ENCODE results near the gene FOXO3. TPM values are rescaled to one million over a fixed set of nuclear protein-coding genes. Genes with fewer than 3 reads are reported as not detected.

Gene FOXO3
- total and polyA plus RNA-seq, 2 of the 13 experiments (the other 11 are each of a cell fraction or from before 2014, with no cell fraction given) = 16.0 to 22.5 TPM

DNA sequence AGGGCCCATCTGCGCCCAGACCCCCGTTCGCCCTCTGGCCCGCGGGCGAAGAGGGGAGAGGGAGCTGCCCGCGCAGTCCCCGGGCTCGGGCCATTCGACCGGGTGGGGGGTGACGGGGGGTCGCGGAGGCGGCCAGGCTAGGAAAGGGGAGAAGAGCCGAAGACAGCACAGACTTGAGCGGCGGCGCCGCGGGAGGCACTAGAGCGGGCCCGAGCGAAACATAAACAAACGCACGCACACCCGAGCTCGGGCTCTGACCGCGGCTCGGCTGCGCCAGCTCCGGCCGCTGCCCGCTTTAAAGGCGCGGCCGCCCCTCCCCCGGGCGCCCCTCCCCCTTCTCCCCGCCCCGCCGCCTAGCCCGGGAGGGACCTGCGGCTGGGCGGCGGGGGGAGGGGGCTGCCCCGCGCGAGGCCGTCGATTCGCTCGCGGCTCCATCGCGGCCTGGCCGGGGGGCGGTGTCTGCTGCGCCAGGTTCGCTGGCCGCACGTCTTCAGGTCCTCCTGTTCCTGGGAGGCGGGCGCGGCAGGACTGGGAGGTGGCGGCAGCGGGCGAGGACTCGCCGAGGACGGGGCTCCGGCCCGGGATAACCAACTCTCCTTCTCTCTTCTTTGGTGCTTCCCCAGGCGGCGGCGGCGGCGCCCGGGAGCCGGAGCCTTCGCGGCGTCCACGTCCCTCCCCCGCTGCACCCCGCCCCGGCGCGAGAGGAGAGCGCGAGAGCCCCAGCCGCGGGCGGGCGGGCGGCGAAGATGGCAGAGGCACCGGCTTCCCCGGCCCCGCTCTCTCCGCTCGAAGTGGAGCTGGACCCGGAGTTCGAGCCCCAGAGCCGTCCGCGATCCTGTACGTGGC lies at the start of gene FOXO3 (continued):
- TF ChIP-seq, protein P1, sequence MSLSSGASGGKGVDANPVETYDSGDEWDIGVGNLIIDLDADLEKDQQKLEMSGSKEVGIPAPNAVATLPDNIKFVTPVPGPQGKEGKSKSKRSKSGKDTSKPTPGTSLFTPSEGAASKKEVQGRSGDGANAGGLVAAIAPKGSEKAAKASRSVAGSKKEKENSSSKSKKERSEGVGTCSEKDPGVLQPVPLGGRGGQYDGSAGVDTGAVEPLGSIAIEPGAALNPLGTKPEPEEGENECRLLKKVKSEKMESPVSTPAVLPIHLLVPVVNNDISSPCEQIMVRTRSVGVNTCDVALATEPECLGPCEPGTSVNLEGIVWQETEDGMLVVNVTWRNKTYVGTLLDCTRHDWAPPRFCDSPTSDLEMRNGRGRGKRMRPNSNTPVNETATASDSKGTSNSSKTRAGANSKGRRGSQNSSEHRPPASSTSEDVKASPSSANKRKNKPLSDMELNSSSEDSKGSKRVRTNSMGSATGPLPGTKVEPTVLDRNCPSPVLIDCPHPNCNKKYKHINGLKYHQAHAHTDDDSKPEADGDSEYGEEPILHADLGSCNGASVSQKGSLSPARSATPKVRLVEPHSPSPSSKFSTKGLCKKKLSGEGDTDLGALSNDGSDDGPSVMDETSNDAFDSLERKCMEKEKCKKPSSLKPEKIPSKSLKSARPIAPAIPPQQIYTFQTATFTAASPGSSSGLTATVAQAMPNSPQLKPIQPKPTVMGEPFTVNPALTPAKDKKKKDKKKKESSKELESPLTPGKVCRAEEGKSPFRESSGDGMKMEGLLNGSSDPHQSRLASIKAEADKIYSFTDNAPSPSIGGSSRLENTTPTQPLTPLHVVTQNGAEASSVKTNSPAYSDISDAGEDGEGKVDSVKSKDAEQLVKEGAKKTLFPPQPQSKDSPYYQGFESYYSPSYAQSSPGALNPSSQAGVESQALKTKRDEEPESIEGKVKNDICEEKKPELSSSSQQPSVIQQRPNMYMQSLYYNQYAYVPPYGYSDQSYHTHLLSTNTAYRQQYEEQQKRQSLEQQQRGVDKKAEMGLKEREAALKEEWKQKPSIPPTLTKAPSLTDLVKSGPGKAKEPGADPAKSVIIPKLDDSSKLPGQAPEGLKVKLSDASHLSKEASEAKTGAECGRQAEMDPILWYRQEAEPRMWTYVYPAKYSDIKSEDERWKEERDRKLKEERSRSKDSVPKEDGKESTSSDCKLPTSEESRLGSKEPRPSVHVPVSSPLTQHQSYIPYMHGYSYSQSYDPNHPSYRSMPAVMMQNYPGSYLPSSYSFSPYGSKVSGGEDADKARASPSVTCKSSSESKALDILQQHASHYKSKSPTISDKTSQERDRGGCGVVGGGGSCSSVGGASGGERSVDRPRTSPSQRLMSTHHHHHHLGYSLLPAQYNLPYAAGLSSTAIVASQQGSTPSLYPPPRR (CRISPR knock-in tag; IDR thresholded peaks at IDR 0.05; ENCODE audit: borderline replicate concordance) = peak; percentile 27; the same call in 1 of the 2 replicates
- TF ChIP-seq TARDBP (CRISPR knock-in tag; IDR thresholded peaks at IDR 0.05) (peak; percentile 27; the same call in 1 of the 2 replicates), SPEN (CRISPR knock-in tag; IDR thresholded peaks at IDR 0.05; ENCODE audit: low read depth) (peak; percentile 71), SOX13 (IDR thresholded peaks at IDR 0.05) (no peak; the same call in 1 of the 2 replicates), SOX13 (CRISPR knock-in tag; conservative IDR thresholded peaks at IDR 0.05 in 1 of 2, IDR thresholded peaks at IDR 0.05 in 1 of 2) (peak in 1 of 2 experiments; percentile 26; a peak in 1 of 4 replicates), MEIS2 (CRISPR knock-in tag; IDR thresholded peaks at IDR 0.05) (peak; percentile 13; the same call in 1 of the 2 replicates), ESRRA (CRISPR knock-in tag; IDR thresholded peaks at IDR 0.05; ENCODE audit: low read depth) (no peak), ZNF451 (CRISPR knock-in tag; IDR thresholded peaks at IDR 0.05) (peak; percentile 86; the same call in 1 of the 2 replicates), ZNF543 (CRISPR knock-in tag; IDR thresholded peaks at IDR 0.05) (peak; percentile 66; the same call in 1 of the 2 replicates), ERF (CRISPR knock-in tag; IDR thresholded peaks at IDR 0.05) (peak; percentile 36; the same call in 1 of the 2 replicates), SALL2 (CRISPR knock-in tag; IDR thresholded peaks at IDR 0.05) (peak; percentile 66; the same call in 1 of the 2 replicates), KDM2A (CRISPR knock-in tag; IDR thresholded peaks at IDR 0.05; ENCODE audit: borderline replicate concordance, low read depth) (peak; percentile 82), HDAC1 (CRISPR knock-in tag; IDR thresholded peaks at IDR 0.05) (peak; percentile 70)
- TF ChIP-seq, protein P2, sequence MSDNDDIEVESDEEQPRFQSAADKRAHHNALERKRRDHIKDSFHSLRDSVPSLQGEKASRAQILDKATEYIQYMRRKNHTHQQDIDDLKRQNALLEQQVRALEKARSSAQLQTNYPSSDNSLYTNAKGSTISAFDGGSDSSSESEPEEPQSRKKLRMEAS (IDR thresholded peaks at IDR 0.05) = peak; percentile 72
- TF ChIP-seq, protein P3, sequence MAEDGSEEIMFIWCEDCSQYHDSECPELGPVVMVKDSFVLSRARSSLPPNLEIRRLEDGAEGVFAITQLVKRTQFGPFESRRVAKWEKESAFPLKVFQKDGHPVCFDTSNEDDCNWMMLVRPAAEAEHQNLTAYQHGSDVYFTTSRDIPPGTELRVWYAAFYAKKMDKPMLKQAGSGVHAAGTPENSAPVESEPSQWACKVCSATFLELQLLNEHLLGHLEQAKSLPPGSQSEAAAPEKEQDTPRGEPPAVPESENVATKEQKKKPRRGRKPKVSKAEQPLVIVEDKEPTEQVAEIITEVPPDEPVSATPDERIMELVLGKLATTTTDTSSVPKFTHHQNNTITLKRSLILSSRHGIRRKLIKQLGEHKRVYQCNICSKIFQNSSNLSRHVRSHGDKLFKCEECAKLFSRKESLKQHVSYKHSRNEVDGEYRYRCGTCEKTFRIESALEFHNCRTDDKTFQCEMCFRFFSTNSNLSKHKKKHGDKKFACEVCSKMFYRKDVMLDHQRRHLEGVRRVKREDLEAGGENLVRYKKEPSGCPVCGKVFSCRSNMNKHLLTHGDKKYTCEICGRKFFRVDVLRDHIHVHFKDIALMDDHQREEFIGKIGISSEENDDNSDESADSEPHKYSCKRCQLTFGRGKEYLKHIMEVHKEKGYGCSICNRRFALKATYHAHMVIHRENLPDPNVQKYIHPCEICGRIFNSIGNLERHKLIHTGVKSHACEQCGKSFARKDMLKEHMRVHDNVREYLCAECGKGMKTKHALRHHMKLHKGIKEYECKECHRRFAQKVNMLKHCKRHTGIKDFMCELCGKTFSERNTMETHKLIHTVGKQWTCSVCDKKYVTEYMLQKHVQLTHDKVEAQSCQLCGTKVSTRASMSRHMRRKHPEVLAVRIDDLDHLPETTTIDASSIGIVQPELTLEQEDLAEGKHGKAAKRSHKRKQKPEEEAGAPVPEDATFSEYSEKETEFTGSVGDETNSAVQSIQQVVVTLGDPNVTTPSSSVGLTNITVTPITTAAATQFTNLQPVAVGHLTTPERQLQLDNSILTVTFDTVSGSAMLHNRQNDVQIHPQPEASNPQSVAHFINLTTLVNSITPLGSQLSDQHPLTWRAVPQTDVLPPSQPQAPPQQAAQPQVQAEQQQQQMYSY (CRISPR knock-in tag; IDR thresholded peaks at IDR 0.05) = peak; percentile 29; the same call in 1 of the 2 replicates
- TF ChIP-seq, protein P4, sequence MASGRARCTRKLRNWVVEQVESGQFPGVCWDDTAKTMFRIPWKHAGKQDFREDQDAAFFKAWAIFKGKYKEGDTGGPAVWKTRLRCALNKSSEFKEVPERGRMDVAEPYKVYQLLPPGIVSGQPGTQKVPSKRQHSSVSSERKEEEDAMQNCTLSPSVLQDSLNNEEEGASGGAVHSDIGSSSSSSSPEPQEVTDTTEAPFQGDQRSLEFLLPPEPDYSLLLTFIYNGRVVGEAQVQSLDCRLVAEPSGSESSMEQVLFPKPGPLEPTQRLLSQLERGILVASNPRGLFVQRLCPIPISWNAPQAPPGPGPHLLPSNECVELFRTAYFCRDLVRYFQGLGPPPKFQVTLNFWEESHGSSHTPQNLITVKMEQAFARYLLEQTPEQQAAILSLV (CRISPR knock-in tag; IDR thresholded peaks at IDR 0.05; ENCODE audit: borderline replicate concordance) = 0 out of 2 replicates have a peak, but pooled peaks have one; percentile 50
